Stimulated activated CD8-positive, alpha-beta memory T cell treated with anti-CD3 and anti-CD28 coated beads, Interleukin-15, amount 100 ng/mL, for 24 hours (primary cell): ENCODE data around the gene SEMA3B.
"Not testable (repeated sequence)": the region's sequence is repeated elsewhere in the genome, so short reads cannot be mapped to it uniquely, and the experiment has no call there.

ENCODE experiments used
- DNase-seq: peaks from one replicate; pipeline ENCODE4 v3.0.0-alpha.2; 2020; ENCODE audit warnings: low read depth

SEMA3B gene

GRCh38 chr3:50258979-50259378, 10.0 kb upstream of the SEMA3B start:
- no peak for DNase-seq

GRCh38 chr3:50259432-50260026, 9.4 kb upstream of the SEMA3B start:
- no peak for DNase-seq

GRCh38 chr3:50260027-50260941, 8.7 kb upstream of the SEMA3B start:
- DNase-seq = peak; percentile 78

- no peak for DNase-seq
These were observed 8.0 kb upstream of the SEMA3B start for GRCh38 chr3:50260942-50261441.

GRCh38 chr3:50261505-50261904, 7.4 kb upstream of the SEMA3B start:
- no peak for DNase-seq

GRCh38 chr3:50262200-50262599, 6.7 kb upstream of the SEMA3B start:
- not testable (repeated sequence) for DNase-seq

GRCh38 chr3:50262778-50263177, 6.2 kb upstream of the SEMA3B start:
- no peak for DNase-seq

- no peak for DNase-seq
These were observed 5.2 kb upstream of the SEMA3B start for GRCh38 chr3:50263478-50264382.

GRCh38 chr3:50264383-50264963, 4.5 kb upstream of the SEMA3B start:
- no peak for DNase-seq

GRCh38 chr3:50264964-50265485, 3.9 kb upstream of the SEMA3B start:
- DNase-seq = no peak

GRCh38 chr3:50265571-50265970, 3.4 kb upstream of the SEMA3B start:
- no peak for DNase-seq

GRCh38 chr3:50266017-50266416, 2.9 kb upstream of the SEMA3B start:
- no peak for DNase-seq

- no peak for DNase-seq
These were observed 2.1 kb upstream of the SEMA3B start for GRCh38 chr3:50266836-50267235.

GRCh38 chr3:50267280-50267913, 1.6 kb upstream of the SEMA3B start:
- DNase-seq = no peak

GRCh38 chr3:50268276-50268675, 671 bp upstream of the SEMA3B start:
- DNase-seq = no peak

- DNase-seq = no peak
These were observed 513 bp downstream of the SEMA3B start for GRCh38 chr3:50269460-50269859.

- no peak for DNase-seq
These were observed 1.0 kb downstream of the SEMA3B start for GRCh38 chr3:50269977-50270413.

GRCh38 chr3:50270422-50271224, 1.7 kb downstream of the SEMA3B start:
- no peak for DNase-seq

- no peak for DNase-seq
These were observed 2.5 kb downstream of the SEMA3B start for GRCh38 chr3:50271314-50271936.

GRCh38 chr3:50272538-50272910, 3.6 kb downstream of the SEMA3B start:
- DNase-seq = not testable (repeated sequence)
